Mucosa of gallbladder (tissue), 1 donor: Measurements from ENCODE around the gene COL21A1. TPM values are rescaled to one million over a fixed set of nuclear protein-coding genes. Genes with fewer than 3 reads are reported as not detected.
"Not testable (repeated sequence)": the region's sequence is repeated elsewhere in the genome, so short reads cannot be mapped to it uniquely, and the experiment has no call there.

ENCODE experiments used
- DNase-seq: peaks from one replicate; pipeline ENCODE4 v3.0.0-alpha.2; 2020; ENCODE audit warnings: low spot score
- total RNA-seq: library from RNA; stranded (reverse); gene quantifications from one replicate; pipeline ENCODE4 v1.2.1, GENCODE V29; 2021
- donor health status: DM: no; HTN: no; CAD: no.

Gene COL21A1
- total RNA-seq, 1 donor from 2014 or later = 3.3 TPM

DNA sequence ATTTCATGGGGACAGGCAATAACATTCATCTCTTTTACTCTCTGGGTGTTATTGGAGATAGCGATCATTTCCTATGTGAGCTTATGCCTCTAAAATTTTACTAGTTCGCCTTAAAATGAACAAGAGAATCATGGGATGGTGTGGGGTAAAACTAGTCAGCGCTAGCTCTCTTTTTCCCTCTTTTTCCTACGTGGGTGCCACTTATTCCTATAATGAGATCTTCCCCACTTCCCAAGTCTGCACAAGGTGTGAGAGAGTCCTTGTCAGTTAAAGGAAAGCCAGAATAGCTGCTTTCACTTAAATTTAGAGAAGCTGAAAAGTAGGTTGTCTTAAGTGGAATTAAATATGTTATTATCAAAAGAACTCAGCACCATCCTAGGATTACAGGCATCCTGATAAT, 198.8 kb downstream of the COL21A1 start:
- DNase-seq = no peak

DNA sequence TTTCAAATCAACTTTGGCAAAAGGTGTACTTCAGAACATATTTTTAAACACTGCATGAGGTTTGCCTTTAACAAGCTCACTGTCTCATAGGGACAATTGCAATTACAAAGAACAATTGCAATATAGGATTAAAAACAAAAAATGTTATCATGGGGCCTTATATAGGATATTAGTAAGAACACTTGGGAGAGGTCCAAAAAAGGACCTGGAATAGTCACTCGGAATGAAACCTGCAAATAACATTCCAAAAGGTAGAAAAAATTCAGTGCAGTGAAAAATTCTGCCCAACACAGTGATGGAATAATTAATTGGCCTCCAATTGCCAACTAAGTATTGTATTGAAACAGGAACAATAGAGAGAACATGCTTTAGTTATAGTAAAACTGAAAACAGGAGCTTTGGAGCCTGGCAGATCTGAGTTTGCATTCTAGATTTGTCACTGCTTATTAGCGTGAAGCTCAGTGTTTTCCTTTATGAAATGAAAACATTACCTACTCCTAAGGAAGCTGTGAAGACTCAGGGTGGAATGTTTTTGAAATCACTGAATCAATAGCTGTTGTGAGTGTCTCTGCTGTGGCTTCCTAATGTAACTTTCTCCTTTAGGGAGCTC, 199.3 kb downstream of the COL21A1 start:
- DNase-seq = no peak

- DNase-seq = peak; percentile 16
These were observed 200.8 kb downstream of the COL21A1 start for GRCh38 chr6:56046576-56046975.

DNA sequence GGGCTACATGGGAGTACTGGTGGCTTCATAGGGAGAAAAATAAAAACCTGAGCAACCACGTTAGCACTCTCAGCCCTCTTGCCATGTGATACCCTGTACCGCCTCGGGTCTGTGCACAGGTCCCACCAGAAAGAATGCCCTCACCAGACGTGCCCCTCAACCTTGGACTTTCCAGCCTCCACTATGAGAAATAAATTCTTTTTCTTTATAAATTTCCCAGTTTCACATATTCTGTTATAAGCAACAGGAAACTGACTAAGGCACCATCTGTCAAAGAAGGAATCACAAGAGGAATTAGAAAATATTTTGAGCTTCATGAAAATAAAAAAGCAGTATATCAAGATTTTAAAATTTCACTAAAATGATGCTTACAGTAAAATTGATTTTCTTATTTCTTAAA, 203.6 kb downstream of the COL21A1 start:
- no peak for DNase-seq

GRCh38 chr6:56043076-56043475, 204.3 kb downstream of the COL21A1 start:
- no peak for DNase-seq

DNA sequence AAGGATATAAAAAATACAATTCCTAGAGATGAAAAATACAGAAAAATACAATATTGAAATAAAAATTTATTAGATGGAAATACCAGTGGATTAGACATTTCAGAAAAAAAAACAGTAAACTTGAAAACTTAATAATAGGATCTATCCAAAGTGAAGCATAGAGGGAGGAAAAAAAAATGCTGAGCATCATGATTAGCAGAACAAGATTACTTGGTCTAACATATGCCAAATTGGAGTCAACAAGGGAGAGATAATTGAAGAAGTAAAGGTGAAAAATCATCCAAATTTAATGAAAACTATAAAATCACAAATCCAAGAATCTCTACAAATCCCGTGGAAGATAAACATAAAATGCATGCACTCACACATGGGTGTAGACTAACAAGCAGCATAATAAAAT, 205.8 kb downstream of the COL21A1 start:
- no peak for DNase-seq

DNA sequence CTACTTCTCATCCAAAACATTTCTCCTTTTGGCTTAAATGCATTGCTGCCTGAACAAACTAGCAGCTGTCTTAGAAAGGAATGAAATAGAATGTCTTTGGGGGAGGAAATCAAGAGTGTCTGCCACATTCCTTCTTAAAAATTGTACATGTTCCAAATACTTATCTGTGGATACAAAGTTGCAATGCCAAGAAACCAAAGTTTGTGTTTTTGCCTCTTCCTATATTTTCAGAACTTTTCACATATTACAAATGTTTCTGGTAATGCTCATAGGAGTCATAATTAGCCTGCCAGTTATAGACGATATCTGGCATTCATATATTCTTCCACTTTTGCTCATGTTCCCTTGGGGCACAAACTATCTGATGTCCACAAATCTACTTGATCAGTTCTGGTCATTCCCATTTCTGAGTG, 206.5 kb downstream of the COL21A1 start:
- no peak for DNase-seq

DNA sequence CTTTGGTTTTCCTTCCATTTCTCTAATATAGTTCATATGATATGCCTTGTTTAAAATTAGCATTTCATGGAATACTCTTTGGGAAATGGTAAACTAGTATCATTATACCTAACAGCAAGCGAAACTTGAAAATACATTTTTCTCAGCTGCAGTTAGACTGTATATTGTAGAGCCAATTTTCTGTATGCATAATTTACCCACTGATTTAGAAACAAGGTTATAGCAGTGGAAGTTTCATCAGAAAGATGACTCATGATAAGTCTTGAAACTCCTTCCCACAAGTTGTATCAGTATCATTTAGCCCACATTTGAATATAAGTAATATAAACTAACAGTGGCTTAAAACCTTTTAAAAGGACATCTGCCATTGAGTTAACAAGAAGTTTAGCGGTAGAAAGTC, 207.2 kb downstream of the COL21A1 start:
- DNase-seq = no peak

DNA sequence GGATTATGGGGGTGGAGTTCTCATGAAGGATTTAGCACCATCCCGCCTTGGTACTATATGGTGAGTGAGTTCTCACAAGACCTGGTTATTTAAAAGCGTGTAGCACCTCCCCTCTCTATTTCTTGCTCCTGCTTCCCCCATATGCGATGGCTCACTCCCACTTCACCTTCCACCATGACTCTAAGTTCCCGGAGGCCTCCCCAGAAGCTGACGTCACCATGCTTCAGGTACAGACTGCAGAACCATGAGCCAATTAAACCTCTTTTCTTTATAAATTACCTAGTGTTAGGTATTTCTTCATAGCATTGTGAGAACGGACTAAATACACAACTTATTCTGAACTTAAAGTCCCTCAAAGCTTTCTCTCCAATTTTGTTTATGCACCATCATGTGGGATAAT, 208.6 kb downstream of the COL21A1 start:
- DNase-seq = no peak

DNA sequence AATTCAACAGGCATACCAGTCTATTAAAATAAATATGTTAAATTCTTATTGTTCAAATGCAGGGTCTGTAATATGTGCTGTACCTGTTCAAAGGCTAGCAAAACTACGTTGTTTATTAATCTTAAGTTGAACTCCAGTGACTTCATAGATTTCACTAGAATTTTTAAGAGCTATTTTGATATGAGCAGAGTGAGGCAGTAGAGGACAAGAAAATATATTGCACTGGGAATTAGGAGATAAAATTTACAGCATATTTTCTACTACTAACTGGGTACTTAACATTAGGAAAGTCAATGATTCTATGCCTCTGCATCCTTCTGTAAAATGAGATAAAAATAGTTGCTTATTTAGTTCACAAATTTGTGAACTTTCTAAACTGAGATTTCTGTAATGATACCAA, 209.8 kb downstream of the COL21A1 start:
- no peak for DNase-seq

DNA sequence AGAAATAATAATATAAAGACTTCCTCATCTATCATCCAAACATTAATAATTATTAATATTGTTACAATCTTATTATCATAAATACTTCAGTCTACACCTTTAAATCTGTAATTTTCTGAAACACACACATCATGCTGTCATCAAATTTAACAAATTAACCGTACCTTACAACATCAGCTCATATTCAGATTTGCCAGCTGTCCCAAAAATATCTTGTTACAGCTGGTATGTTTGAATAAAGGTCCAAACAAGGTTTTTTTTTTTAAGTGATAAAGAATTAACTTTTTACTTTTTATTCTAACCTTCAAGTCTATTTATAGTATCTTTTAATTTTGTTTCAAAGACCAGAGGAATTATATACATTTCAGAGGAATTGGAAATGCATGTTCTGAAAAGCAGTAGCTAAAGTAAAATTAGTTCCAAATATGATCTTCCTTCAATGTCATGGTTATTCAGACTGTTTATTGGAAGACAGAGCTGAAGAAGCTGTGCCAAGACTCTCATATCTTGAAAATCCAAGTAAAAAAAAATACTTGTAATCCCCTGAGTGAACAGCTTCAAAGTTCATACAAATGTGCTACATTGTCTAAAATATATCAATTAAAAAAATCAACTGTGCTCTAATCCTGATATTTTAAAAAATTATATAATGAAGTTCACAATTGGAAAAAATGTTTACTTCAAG, 210.3 kb downstream of the COL21A1 start:
- DNase-seq = no peak

- DNase-seq = no peak
These were observed 214.0 kb downstream of the COL21A1 start for GRCh38 chr6:56033401-56033800.

- DNase-seq = no peak
These were observed 214.6 kb downstream of the COL21A1 start for GRCh38 chr6:56032715-56033260.

DNA sequence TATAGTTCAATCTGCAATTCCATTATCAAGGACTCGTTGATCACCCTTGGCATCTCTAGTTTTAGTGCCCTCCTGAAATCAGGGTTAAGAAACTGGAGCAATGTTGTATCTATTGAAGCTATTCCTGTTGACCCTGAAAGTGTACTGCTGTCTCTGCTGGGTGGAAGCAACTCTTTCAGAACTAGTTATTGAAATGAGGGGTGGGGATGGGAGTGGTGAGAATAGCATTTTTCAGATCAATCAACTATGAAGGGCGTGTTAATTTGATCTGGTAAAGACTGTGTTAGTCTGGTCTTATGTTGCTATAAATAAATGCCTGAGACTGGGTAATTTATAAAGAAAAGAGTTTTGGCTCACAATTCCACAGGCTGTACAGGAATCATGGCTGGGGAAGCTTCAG, 219.5 kb downstream of the COL21A1 start:
- no peak for DNase-seq

- no peak for DNase-seq
These were observed 220.8 kb downstream of the COL21A1 start for GRCh38 chr6:56026455-56027180.

- DNase-seq = no peak
These were observed 221.6 kb downstream of the COL21A1 start for GRCh38 chr6:56025795-56026194.

DNA sequence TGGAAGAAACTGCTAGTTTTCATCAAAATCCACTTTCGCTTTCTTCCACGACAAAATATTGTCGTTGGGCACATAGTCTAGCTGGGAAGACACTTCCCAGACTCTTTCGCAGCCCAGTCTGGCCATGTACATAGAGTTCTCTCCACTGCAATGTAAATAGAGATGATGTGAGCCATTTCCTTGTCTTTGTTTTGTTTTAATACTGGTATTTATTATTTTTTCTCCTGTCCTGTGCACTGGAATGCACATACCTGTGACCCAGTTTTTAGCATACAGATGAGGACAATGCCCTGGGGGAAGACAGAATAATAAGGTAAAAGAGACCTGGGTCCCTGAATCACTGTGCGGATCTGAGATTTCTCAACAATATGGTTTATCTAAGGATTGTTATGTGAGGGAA, 222.4 kb downstream of the COL21A1 start:
- no peak for DNase-seq

- no peak for DNase-seq
These were observed 223.6 kb downstream of the COL21A1 start for GRCh38 chr6:56023829-56024228.

- no peak for DNase-seq
These were observed 224.7 kb downstream of the COL21A1 start for GRCh38 chr6:56022678-56023077.

DNA sequence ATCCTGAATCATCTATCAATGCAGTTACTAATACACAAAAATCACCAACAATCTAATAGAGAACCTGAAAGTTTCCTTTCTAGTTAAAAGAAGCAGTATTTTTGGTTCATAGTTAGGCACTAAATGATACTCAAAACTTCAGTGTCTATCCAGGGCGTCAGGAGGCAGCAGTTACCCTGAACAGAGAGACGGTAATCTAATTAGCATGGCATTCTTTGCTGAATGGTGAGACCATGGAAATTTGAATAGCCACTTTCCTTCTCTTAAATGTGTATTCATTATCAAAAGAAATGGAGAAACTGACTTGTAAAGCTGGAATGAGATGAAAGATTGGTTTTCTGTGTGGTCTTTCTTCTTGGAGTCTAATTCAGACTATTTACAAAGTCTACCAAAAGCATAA, 225.4 kb downstream of the COL21A1 start:
- DNase-seq = no peak

GRCh38 chr6:56019973-56020372, 227.4 kb downstream of the COL21A1 start:
- no peak for DNase-seq

DNA sequence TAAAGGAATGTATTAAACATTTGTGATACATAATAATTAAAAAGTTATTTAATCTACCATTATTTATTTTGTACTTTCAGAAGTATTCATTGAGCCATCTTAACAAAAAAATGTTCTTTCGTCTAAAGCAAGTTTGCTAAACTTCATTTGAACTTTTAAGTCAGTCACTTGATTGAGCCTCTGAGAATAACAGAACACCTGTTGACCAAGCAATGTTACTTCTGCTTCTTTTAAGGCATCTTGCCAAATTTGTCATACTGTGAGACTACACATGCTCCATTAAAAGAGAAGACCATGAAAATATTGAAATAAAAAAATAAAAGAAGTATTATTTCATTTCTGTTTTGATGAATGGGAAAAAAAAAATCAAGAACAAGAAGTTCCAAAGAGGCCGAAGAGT, 230.2 kb downstream of the COL21A1 start:
- DNase-seq = no peak

- DNase-seq = not testable (repeated sequence)
These were observed 233.3 kb downstream of the COL21A1 start for GRCh38 chr6:56014039-56014438.
